Hepatocyte (in vitro differentiated cells): Measurements from ENCODE around the gene UBQLNL. TPM values are rescaled to one million over a fixed set of nuclear protein-coding genes. Genes with fewer than 3 reads are reported as not detected.

Source experiments
- DNase-seq: peaks from one replicate; pipeline ENCODE4 v3.0.0-alpha.2; 2016; ENCODE audit warnings: low spot score
- H2AFZ ChIP-seq: fragments of 200-600 bp; sonication (generic); 2 replicates; pipeline ENCODE4 v1.6.0; 2016; ENCODE audit warnings: antibody characterized with exemption, mild to moderate bottlenecking
- H3K27ac ChIP-seq: fragments of 200-600 bp; sonication (generic); 2 replicates; pipeline ENCODE4 v1.5.1; 2016; ENCODE audit warnings: mild to moderate bottlenecking
- H3K27me3 ChIP-seq: fragments of 200-600 bp; sonication (generic); 2 replicates; pipeline ENCODE4 v1.6.1; 2016
- H3K36me3 ChIP-seq: fragments of 200-600 bp; sonication (generic); replicated peaks from 2 replicates; pipeline ENCODE4 v1.5.1; 2016; ENCODE audit warnings: low read depth; ENCODE audit not compliant: insufficient read depth
- H3K4me1 ChIP-seq: fragments of 200-600 bp; sonication (generic); 2 replicates; pipeline ENCODE4 v1.5.1; 2016; ENCODE audit warnings: mild to moderate bottlenecking, moderate library complexity; ENCODE audit not compliant: insufficient read depth
- H3K4me2 ChIP-seq: fragments of 200-600 bp; sonication (generic); 2 replicates; pipeline ENCODE4 v1.6.0; 2016
- H3K4me3 ChIP-seq: fragments of 200-600 bp; sonication (generic); 2 replicates; pipeline ENCODE4 v1.5.1; 2016; ENCODE audit warnings: mild to moderate bottlenecking
- H3K79me2 ChIP-seq: fragments of 200-600 bp; sonication (generic); 2 replicates; pipeline ENCODE4 v1.6.0; 2017; ENCODE audit warnings: mild to moderate bottlenecking
- H3K9me2 ChIP-seq: fragments of 200-600 bp; sonication (generic); replicated peaks from 2 replicates; pipeline ENCODE4 v1.6.0; 2017; ENCODE audit warnings: mild to moderate bottlenecking; ENCODE audit not compliant: insufficient read depth
- H3K9me3 ChIP-seq: fragments of 200-600 bp; sonication (generic); 2 replicates; pipeline ENCODE4 v1.5.1; 2016; ENCODE audit warnings: low read depth, mild to moderate bottlenecking
- H4K20me1 ChIP-seq: fragments of 200-600 bp; sonication (generic); 2 replicates; pipeline ENCODE4 v1.6.0; 2016; ENCODE audit warnings: mild to moderate bottlenecking; ENCODE audit not compliant: insufficient read depth, poor library complexity, severe bottlenecking
- CTCF ChIP-seq: fragments of 200-600 bp; sonication (generic); IDR thresholded peaks from 2 replicates; pipeline ENCODE4 v1.5.1; 2016; ENCODE audit warnings: antibody characterized with exemption, mild to moderate bottlenecking; ENCODE audit not compliant: poor library complexity
- EZH2 ChIP-seq: fragments of 200-600 bp; sonication (generic); IDR thresholded peaks from 2 replicates; pipeline ENCODE4 v1.6.1; 2016; ENCODE audit warnings: antibody characterized with exemption, mild to moderate bottlenecking, borderline replicate concordance
- EZH2phosphoT487 ChIP-seq: fragments of 200-600 bp; sonication (generic); IDR thresholded peaks from one replicate; pipeline ENCODE4 v1.6.1; 2018; ENCODE audit warnings: antibody characterized with exemption, mild to moderate bottlenecking, low read depth, moderate library complexity; ENCODE audit not compliant: unreplicated experiment, severe bottlenecking
- WGBS: methylation state at CpG from one replicate; pipeline ENCODE4 v1.1.6; 2016; ENCODE audit warnings: low lambda C conversion rate; ENCODE audit errors: missing lambda C conversion rate; 5-methylcytosine and 5-hydroxymethylcytosine counted together
- polyA plus RNA-seq: library from polyadenylated mRNA; unstranded; fragments of >200 nt; fragmentation: Nextera tagmentation; extraction: Ambion mirVana; gene quantifications from 2 replicates; pipeline ENCODE4 v1.2.1, GENCODE V29; 2016
- total RNA-seq: library from RNA; depleted of rRNA; stranded (reverse); fragments of >200 nt; gene quantifications from 2 replicates; pipeline ENCODE4 v1.2.3, GENCODE V29; 2014

Gene UBQLNL
- total and polyA plus RNA-seq, 2 experiments from 2014 or later = 0.53 TPM; not detected in 1

- no peaks in the 10 kb centered on the region for H3K79me2 ChIP-seq
- no peaks in the 10 kb centered on the region for H4K20me1 ChIP-seq
- no peaks in the 10 kb centered on the region for H3K27me3 ChIP-seq
- H3K27ac ChIP-seq = no peak overlapping the region
- H3K4me2 ChIP-seq = no peak overlapping the region
- H3K9me2 ChIP-seq = no peaks in the 10 kb centered on the region
- H3K4me1 ChIP-seq = no peaks in the 10 kb centered on the region
- no peaks in the 10 kb centered on the region for H3K36me3 ChIP-seq
- no peak overlapping the region for H3K4me3 ChIP-seq
- DNase-seq = no peak
- TF ChIP-seq EZH2 (no peak), EZH2phosphoT487 (no peak), CTCF (no peak)
- no peak overlapping the region for H2AFZ ChIP-seq
- H3K9me3 ChIP-seq = no peaks in the 10 kb centered on the region
These were observed 1.7 kb downstream of the UBQLNL start for GRCh38 chr11:5514841-5515240.

GRCh38 chr11:5509803-5510202 lies 6.7 kb downstream of the UBQLNL start, which contains the start of gene UBQLN3:
Gene UBQLN3 (minus strand): TSS chr11:5509957. CDS start chr11:5509558, 399 bp downstream.
- 85% methylated on average over 4 of the region's 4 CpGs for WGBS
- H3K4me1 ChIP-seq = no peaks in the 10 kb centered on the region
- no peaks in the 10 kb centered on the region for H3K36me3 ChIP-seq
- no peaks in the 10 kb centered on the region for H3K27me3 ChIP-seq
- no peak within 1 kb of the TSS for H2AFZ ChIP-seq
- H3K9me3 ChIP-seq = no peaks in the 10 kb centered on the region
- H3K79me2 ChIP-seq = no peaks in the 10 kb centered on the region
- no peaks in the 10 kb centered on the region for H4K20me1 ChIP-seq
- H3K4me2 ChIP-seq = no peak within 1 kb of the TSS
- TF ChIP-seq CTCF (no peak), EZH2 (no peak), EZH2phosphoT487 (no peak)
- no peak within 1 kb of the TSS for H3K4me3 ChIP-seq
- no peak within 1 kb of the TSS for H3K27ac ChIP-seq
- H3K9me2 ChIP-seq = no peaks in the 10 kb centered on the region
- no peak for DNase-seq

GRCh38 chr11:5508605-5509004 lies 7.9 kb downstream of the UBQLNL start:
- WGBS = 96% methylated on average over 8 of the region's 8 CpGs
- no peak overlapping the region for H3K4me2 ChIP-seq
- H4K20me1 ChIP-seq = no peaks in the 10 kb centered on the region
- H3K9me2 ChIP-seq = no peaks in the 10 kb centered on the region
- no peak overlapping the region for H2AFZ ChIP-seq
- H3K4me1 ChIP-seq = no peaks in the 10 kb centered on the region
- no peak for DNase-seq
- no peaks in the 10 kb centered on the region for H3K27me3 ChIP-seq
- no peak overlapping the region for H3K4me3 ChIP-seq
- no peaks in the 10 kb centered on the region for H3K36me3 ChIP-seq
- no peak overlapping the region for H3K27ac ChIP-seq
- no peak for TF ChIP-seq EZH2phosphoT487
- no peak for TF ChIP-seq EZH2
- no peak for TF ChIP-seq CTCF
- no peaks in the 10 kb centered on the region for H3K79me2 ChIP-seq
- H3K9me3 ChIP-seq = no peaks in the 10 kb centered on the region

GRCh38 chr11:5507933-5508305 lies 8.6 kb downstream of the UBQLNL start:
- H3K4me1 ChIP-seq = no peaks in the 10 kb centered on the region
- H3K4me2 ChIP-seq = no peak overlapping the region
- no peaks in the 10 kb centered on the region for H3K9me3 ChIP-seq
- no peaks in the 10 kb centered on the region for H4K20me1 ChIP-seq
- no peak overlapping the region for H3K4me3 ChIP-seq
- no peaks in the 10 kb centered on the region for H3K36me3 ChIP-seq
- no peaks in the 10 kb centered on the region for H3K79me2 ChIP-seq
- no peak for DNase-seq
- H3K9me2 ChIP-seq = no peaks in the 10 kb centered on the region
- no peaks in the 10 kb centered on the region for H3K27me3 ChIP-seq
- no peak overlapping the region for H3K27ac ChIP-seq
- 85% methylated on average over 6 of the region's 6 CpGs for WGBS
- TF ChIP-seq CTCF (no peak), EZH2 (no peak), EZH2phosphoT487 (no peak)
- H2AFZ ChIP-seq = no peak overlapping the region
